ENCODE results near the gene CT55.
"Not testable (repeated sequence)": the region's sequence is repeated elsewhere in the genome, so short reads cannot be mapped to it uniquely, and the experiment has no call there.

CT55 gene

GRCh38 chrX:135170877-135171519, at the start of gene CT55:
CT55 (minus strand) TSS chrX:135171398; CDS start chrX:135171171, 227 bp downstream.
- DNase-seq (ENCODE audit: low read depth in 2 of 2): no peak

- DNase-seq (ENCODE audit: low read depth in 2 of 2): no peak
Observed at GRCh38 chrX:135213200-135213844, 42.1 kb upstream of the CT55 start.

- DNase-seq (ENCODE audit: low read depth in 2 of 2): not testable (repeated sequence)
Observed at GRCh38 chrX:135206427-135206826, 35.2 kb upstream of the CT55 start.

GRCh38 chrX:135200297-135200696, 29.1 kb upstream of the CT55 start:
- DNase-seq (ENCODE audit: low read depth in 2 of 2): no peak

GRCh38 chrX:135194684-135195083, 23.5 kb upstream of the CT55 start:
- no peak for DNase-seq (ENCODE audit: low read depth in 2 of 2)

GRCh38 chrX:135193740-135194139, 22.5 kb upstream of the CT55 start:
- no peak for DNase-seq (ENCODE audit: low read depth in 2 of 2)

- DNase-seq (ENCODE audit: low read depth in 2 of 2): no peak
Observed at GRCh38 chrX:135191838-135192237, 20.6 kb upstream of the CT55 start.

- peak in 1 of 2 donors; percentile 7 for DNase-seq (ENCODE audit: low read depth in 2 of 2)
Observed at GRCh38 chrX:135185795-135186443, 14.7 kb upstream of the CT55 start.

GRCh38 chrX:135178636-135179035, 7.4 kb upstream of the CT55 start:
- no peak for DNase-seq (ENCODE audit: low read depth in 2 of 2)

- no peak for DNase-seq (ENCODE audit: low read depth in 2 of 2)
Observed at GRCh38 chrX:135170468-135170867, 730 bp downstream of the CT55 start.

- not testable (repeated sequence) for DNase-seq (ENCODE audit: low read depth in 2 of 2)
Observed at GRCh38 chrX:135169534-135169933, 1.7 kb downstream of the CT55 start.

- DNase-seq (ENCODE audit: low read depth in 2 of 2): no peak
Observed at GRCh38 chrX:135168486-135168885, 2.7 kb downstream of the CT55 start.

GRCh38 chrX:135154688-135155087, 16.5 kb downstream of the CT55 start:
- DNase-seq (ENCODE audit: low read depth in 2 of 2): not testable (repeated sequence)

- not testable (repeated sequence) for DNase-seq (ENCODE audit: low read depth in 2 of 2)
Observed at GRCh38 chrX:135126145-135126544, 45.1 kb downstream of the CT55 start.

- not testable (repeated sequence) for DNase-seq (ENCODE audit: low read depth in 2 of 2)
Observed at GRCh38 chrX:135120056-135120576, 51.1 kb downstream of the CT55 start, which contains the start of gene ETDB. ETDB (minus strand) TSS chrX:135120526; CDS start chrX:135119261, 1,265 bp downstream.

- DNase-seq (ENCODE audit: low read depth in 2 of 2): not testable (repeated sequence)
Observed at GRCh38 chrX:135116064-135116463, 55.1 kb downstream of the CT55 start.

GRCh38 chrX:135114392-135114791, 56.8 kb downstream of the CT55 start:
- no peak for DNase-seq (ENCODE audit: low read depth in 2 of 2)

- DNase-seq (ENCODE audit: low read depth in 2 of 2): no peak
Observed at GRCh38 chrX:135112743-135113142, 58.5 kb downstream of the CT55 start.

GRCh38 chrX:135112096-135112729, 59.0 kb downstream of the CT55 start:
- DNase-seq (ENCODE audit: low read depth in 2 of 2): no peak

- no peak for DNase-seq (ENCODE audit: low read depth in 2 of 2)
Observed at GRCh38 chrX:135109554-135109953, 61.6 kb downstream of the CT55 start.

Measured in stimulated activated CD8-positive, alpha-beta memory T cell treated with anti-CD3 and anti-CD28 coated beads, Interleukin-2, amount 100 ng/mL, for 1 hour (primary cell).